Measurements from ENCODE around the gene RPS25. TPM values are rescaled to one million over a fixed set of nuclear protein-coding genes. Genes with fewer than 3 reads are reported as not detected.

RPS25 gene
- total RNA-seq, 4 donors from 2014 or later = 1,252 to 2,859 (median 1,930) TPM

- 74 to 77% methylated on average over 17 of the region's 17 CpGs for WGBS, 2 donors
- DNase-seq (ENCODE audit: low spot score in 2 of 2) = no peak
- H3K4me3 ChIP-seq (ENCODE audit: low read depth, poor library complexity, severe bottlenecking) = no peak overlapping the region
- TF ChIP-seq POLR2A (IDR thresholded peaks at IDR 0.05) (no peak), CTCF (IDR thresholded peaks at IDR 0.05) (no peak)
- intact Hi-C loops (cut with DNase I; ENCODE audit: low total_unique reads) = no loop called here
Measured at GRCh38 chr11:119051440-119052162, 33.5 kb upstream of the RPS25 start.

- no peak for DNase-seq (ENCODE audit: low spot score in 2 of 2)
- TF ChIP-seq CTCF (IDR thresholded peaks at IDR 0.05) (no peak), POLR2A (IDR thresholded peaks at IDR 0.05) (no peak)
- WGBS, 2 donors = 91 to 97% methylated on average over 7 of the region's 7 CpGs
- intact Hi-C loops (cut with DNase I; ENCODE audit: low total_unique reads) = loop anchor here (10.0 kb wide), 1 partner anchor 146 kb away; no protein-coding TSS in a partner anchor
- no peak overlapping the region for H3K4me3 ChIP-seq (ENCODE audit: low read depth, poor library complexity, severe bottlenecking)
Measured at GRCh38 chr11:119049081-119049480, 30.9 kb upstream of the RPS25 start.

- TF ChIP-seq CTCF (IDR thresholded peaks at IDR 0.05) = no peak
- TF ChIP-seq POLR2A (IDR thresholded peaks at IDR 0.05) = no peak
- intact Hi-C loops (cut with DNase I; ENCODE audit: low total_unique reads) = loop anchor here (10.0 kb wide), 1 partner anchor 146 kb away; no protein-coding TSS in a partner anchor
- WGBS, 2 donors = 86 to 88% methylated on average over 9 of the region's 9 CpGs
- DNase-seq (ENCODE audit: low spot score in 2 of 2) = no peak
- no peak overlapping the region for H3K4me3 ChIP-seq (ENCODE audit: low read depth, poor library complexity, severe bottlenecking)
Measured at GRCh38 chr11:119048644-119049043, 30.5 kb upstream of the RPS25 start.

- no peak overlapping the region for H3K4me3 ChIP-seq (ENCODE audit: low read depth, poor library complexity, severe bottlenecking)
- intact Hi-C loops (cut with DNase I; ENCODE audit: low total_unique reads) = loop anchor here (10.0 kb wide), 1 partner anchor 148 kb away; no protein-coding TSS in a partner anchor
- TF ChIP-seq CTCF (IDR thresholded peaks at IDR 0.05) (no peak), POLR2A (IDR thresholded peaks at IDR 0.05) (no peak)
- DNase-seq (ENCODE audit: low spot score in 2 of 2) = no peak
- 96 to 97% methylated on average over 6 of the region's 6 CpGs for WGBS, 2 donors
Measured at GRCh38 chr11:119047205-119047604, 29.1 kb upstream of the RPS25 start.

- TF ChIP-seq CTCF (IDR thresholded peaks at IDR 0.05) = no peak
- no peak for TF ChIP-seq POLR2A (IDR thresholded peaks at IDR 0.05)
- intact Hi-C loops (cut with DNase I; ENCODE audit: low total_unique reads) = loop anchor here (10.0 kb wide), 1 partner anchor 148 kb away; no protein-coding TSS in a partner anchor
- 94 to 95% methylated on average over 6 of the region's 6 CpGs for WGBS, 2 donors
- no peak overlapping the region for H3K4me3 ChIP-seq (ENCODE audit: low read depth, poor library complexity, severe bottlenecking)
- no peak for DNase-seq (ENCODE audit: low spot score in 2 of 2)
Measured at GRCh38 chr11:119046489-119046888, 28.3 kb upstream of the RPS25 start.

Data from lower leg skin (tissue), 4 donors.